ENCODE data around the gene BNC1. TPM values are rescaled to one million over a fixed set of nuclear protein-coding genes. Genes with fewer than 3 reads are reported as not detected.

The BNC1 gene
- total RNA-seq, 1 donor from 2014 or later: 13.7 TPM

- Histone ChIP-seq H3K9ac (ENCODE audit: low read length) (peak overlapping the region; percentile 94), H2AFZ (ENCODE audit: low read depth, low read length) (peak overlapping the region; percentile 84), H4K20me1 (ENCODE audit: insufficient read depth, low read length) (peaks cover 4% of the 10 kb centered on the region), H3K4me1 (ENCODE audit: insufficient read depth, low read length) (peaks cover 29% of the 10 kb centered on the region), H3K4me3 (ENCODE audit: insufficient read depth, low read depth, low read length) (peak overlapping the region; percentile 80), H3K27me3 (ENCODE audit: insufficient read depth, low read length) (no peaks in the 10 kb centered on the region), H3K9me3 (ENCODE audit: insufficient read depth, low read depth, low read length) (no peaks in the 10 kb centered on the region), H3K36me3 (ENCODE audit: insufficient read depth, low read length) (no peaks in the 10 kb centered on the region), H3K79me2 (ENCODE audit: insufficient read depth, low read length) (peaks cover 52% of the 10 kb centered on the region), H3K4me2 (ENCODE audit: low read length) (peak overlapping the region; percentile 88), H3K27ac (ENCODE audit: low read depth, low read length) (peak overlapping the region; percentile 84)
- peak; percentile 8 for TF ChIP-seq EZH2 (IDR thresholded peaks at IDR 0.05; ENCODE audit: insufficient read depth, low read length)
- no peak for TF ChIP-seq CTCF (IDR thresholded peaks at IDR 0.05; ENCODE audit: insufficient read depth, low read depth, low read length)
- H3K36me3 Mint-ChIP-seq (ENCODE audit: low read depth, unreplicated experiment): no peaks in the 10 kb centered on the region
- peak overlapping the region; percentile 93 for H3K27ac Mint-ChIP-seq (ENCODE audit: unreplicated experiment)
- no peaks in the 10 kb centered on the region for H3K27me3 Mint-ChIP-seq (ENCODE audit: low read depth, unreplicated experiment)
- H3K4me3 Mint-ChIP-seq (ENCODE audit: unreplicated experiment): peak overlapping the region; percentile 94
- FAIRE-seq (no peak), DNase-seq (ENCODE audit: low read depth) (no peak)
- no peaks in the 10 kb centered on the region for H3K9me3 Mint-ChIP-seq (ENCODE audit: unreplicated experiment)
- H3K4me1 Mint-ChIP-seq (ENCODE audit: low read depth, unreplicated experiment): peaks cover 28% of the 10 kb centered on the region
Measured at GRCh38 chr15:83283138-83283812, 1.2 kb downstream of the BNC1 start.

- Mint-ChIP-seq H3K4me3 (ENCODE audit: unreplicated experiment) (peak overlapping the region; percentile 87), H3K27ac (ENCODE audit: unreplicated experiment) (peak overlapping the region; percentile 90), H3K9me3 (ENCODE audit: unreplicated experiment) (no peaks in the 10 kb centered on the region), H3K4me1 (ENCODE audit: low read depth, unreplicated experiment) (peaks cover 24% of the 10 kb centered on the region), H3K36me3 (ENCODE audit: low read depth, unreplicated experiment) (no peaks in the 10 kb centered on the region), H3K27me3 (ENCODE audit: low read depth, unreplicated experiment) (no peaks in the 10 kb centered on the region)
- H3K9me3 ChIP-seq (ENCODE audit: insufficient read depth, low read depth, low read length): no peaks in the 10 kb centered on the region
- H3K27me3 ChIP-seq (ENCODE audit: insufficient read depth, low read length): no peaks in the 10 kb centered on the region
- H3K9ac ChIP-seq (ENCODE audit: low read length): peak overlapping the region; percentile 94
- H2AFZ ChIP-seq (ENCODE audit: low read depth, low read length): peak overlapping the region; percentile 84
- H4K20me1 ChIP-seq (ENCODE audit: insufficient read depth, low read length): peaks cover 4% of the 10 kb centered on the region
- peak overlapping the region; percentile 88 for H3K4me2 ChIP-seq (ENCODE audit: low read length)
- DNase-seq (ENCODE audit: low read depth): peak; percentile 53
- H3K27ac ChIP-seq (ENCODE audit: low read depth, low read length): peak overlapping the region; percentile 84
- peaks cover 55% of the 10 kb centered on the region for H3K79me2 ChIP-seq (ENCODE audit: insufficient read depth, low read length)
- peaks cover 24% of the 10 kb centered on the region for H3K4me1 ChIP-seq (ENCODE audit: insufficient read depth, low read length)
- no peaks in the 10 kb centered on the region for H3K36me3 ChIP-seq (ENCODE audit: insufficient read depth, low read length)
- no peak for TF ChIP-seq CTCF (IDR thresholded peaks at IDR 0.05; ENCODE audit: insufficient read depth, low read depth, low read length)
- TF ChIP-seq EZH2 (IDR thresholded peaks at IDR 0.05; ENCODE audit: insufficient read depth, low read length): no peak
- H3K4me3 ChIP-seq (ENCODE audit: insufficient read depth, low read depth, low read length): peak overlapping the region; percentile 80
- no peak for FAIRE-seq
Measured at GRCh38 chr15:83282776-83283137, 1.7 kb downstream of the BNC1 start.

- H3K9me3 Mint-ChIP-seq (ENCODE audit: unreplicated experiment): no peaks in the 10 kb centered on the region
- H3K36me3 Mint-ChIP-seq (ENCODE audit: low read depth, unreplicated experiment): no peaks in the 10 kb centered on the region
- Histone ChIP-seq H3K27ac (ENCODE audit: low read depth, low read length) (no peak overlapping the region), H2AFZ (ENCODE audit: low read depth, low read length) (no peak overlapping the region), H3K4me3 (ENCODE audit: insufficient read depth, low read depth, low read length) (peak overlapping the region; percentile 32), H3K4me1 (ENCODE audit: insufficient read depth, low read length) (peaks cover 21% of the 10 kb centered on the region), H4K20me1 (ENCODE audit: insufficient read depth, low read length) (peaks cover 4% of the 10 kb centered on the region), H3K9me3 (ENCODE audit: insufficient read depth, low read depth, low read length) (no peaks in the 10 kb centered on the region), H3K27me3 (ENCODE audit: insufficient read depth, low read length) (no peaks in the 10 kb centered on the region), H3K79me2 (ENCODE audit: insufficient read depth, low read length) (peaks cover 59% of the 10 kb centered on the region), H3K36me3 (ENCODE audit: insufficient read depth, low read length) (no peaks in the 10 kb centered on the region), H3K4me2 (ENCODE audit: low read length) (peak overlapping the region; percentile 88), H3K9ac (ENCODE audit: low read length) (peak overlapping the region; percentile 94)
- DNase-seq (ENCODE audit: low read depth) (no peak), FAIRE-seq (peak; percentile 5)
- no peaks in the 10 kb centered on the region for H3K27me3 Mint-ChIP-seq (ENCODE audit: low read depth, unreplicated experiment)
- H3K27ac Mint-ChIP-seq (ENCODE audit: unreplicated experiment): no peak overlapping the region
- peak overlapping the region; percentile 87 for H3K4me3 Mint-ChIP-seq (ENCODE audit: unreplicated experiment)
- no peak for TF ChIP-seq CTCF (IDR thresholded peaks at IDR 0.05; ENCODE audit: insufficient read depth, low read depth, low read length)
- TF ChIP-seq EZH2 (IDR thresholded peaks at IDR 0.05; ENCODE audit: insufficient read depth, low read length): no peak
- H3K4me1 Mint-ChIP-seq (ENCODE audit: low read depth, unreplicated experiment): peaks cover 18% of the 10 kb centered on the region
Measured at GRCh38 chr15:83282141-83282540, 2.3 kb downstream of the BNC1 start.

All from astrocyte (in vitro differentiated cells and primary cell).